HG02678 (cell line): ENCODE data around the gene CD33.
"Not testable (repeated sequence)": the region's sequence is repeated elsewhere in the genome, so short reads cannot be mapped to it uniquely, and the experiment has no call there.

Source experiments
- ATAC-seq: cut with Tn5 transposase; IDR thresholded peaks from one replicate; pipeline ENCODE4 v1.9.1; 2021; ENCODE audit warnings: mild to moderate bottlenecking, moderate library complexity; ENCODE audit not compliant: unreplicated experiment

The CD33 gene

DNA sequence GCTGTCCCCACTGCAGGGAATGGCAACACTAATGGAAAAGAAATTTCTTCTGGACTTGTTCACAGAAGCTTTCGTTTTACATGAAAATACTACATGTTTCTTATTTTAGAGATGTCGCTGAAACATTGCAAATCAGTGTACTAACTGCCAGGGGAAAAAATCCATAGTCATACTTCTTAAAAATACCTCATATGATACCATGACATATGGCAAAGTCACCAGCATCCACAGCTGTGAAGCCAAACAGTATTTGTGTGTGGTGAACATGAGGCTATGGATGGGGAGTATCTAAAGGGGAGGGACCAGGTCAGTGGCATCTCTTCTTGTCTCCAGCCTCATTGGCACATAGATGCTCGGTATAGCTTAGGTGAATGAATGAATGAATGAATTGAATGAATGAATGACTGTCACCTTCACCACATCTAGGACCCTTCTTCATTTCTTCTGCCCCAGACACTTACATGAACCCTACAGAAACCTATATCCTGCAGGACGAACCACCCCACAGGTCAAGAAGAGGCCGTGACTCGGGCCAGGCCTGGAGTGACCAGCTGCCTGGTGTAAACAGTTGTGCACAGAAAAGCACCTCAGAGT, 14.6 kb upstream of the CD33 start:
- ATAC-seq: no peak

DNA sequence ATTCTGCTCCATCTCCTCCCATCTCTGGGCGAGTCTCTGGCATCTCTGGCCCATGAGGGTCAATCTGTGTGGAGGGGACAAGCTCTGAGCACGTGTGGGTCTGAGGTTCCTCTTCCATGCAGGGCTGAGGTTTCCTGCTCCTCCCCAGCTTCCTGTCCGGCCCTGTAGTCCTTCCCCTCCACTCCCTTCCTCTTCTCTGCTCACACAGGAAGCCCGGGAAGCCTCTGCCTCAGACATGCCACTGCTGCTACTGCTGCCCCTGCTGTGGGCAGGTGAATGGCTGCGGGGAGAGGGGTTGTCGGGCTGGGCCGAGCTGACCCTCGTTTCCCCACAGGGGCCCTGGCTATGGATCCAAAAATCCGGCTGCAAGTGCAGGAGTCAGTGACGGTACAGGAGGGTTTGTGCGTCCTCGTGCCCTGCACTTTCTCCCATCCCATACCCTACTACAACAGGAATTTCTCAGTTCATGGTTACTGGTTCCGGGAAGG, 14.0 kb upstream of the CD33 start:
- ATAC-seq: not testable (repeated sequence)

DNA sequence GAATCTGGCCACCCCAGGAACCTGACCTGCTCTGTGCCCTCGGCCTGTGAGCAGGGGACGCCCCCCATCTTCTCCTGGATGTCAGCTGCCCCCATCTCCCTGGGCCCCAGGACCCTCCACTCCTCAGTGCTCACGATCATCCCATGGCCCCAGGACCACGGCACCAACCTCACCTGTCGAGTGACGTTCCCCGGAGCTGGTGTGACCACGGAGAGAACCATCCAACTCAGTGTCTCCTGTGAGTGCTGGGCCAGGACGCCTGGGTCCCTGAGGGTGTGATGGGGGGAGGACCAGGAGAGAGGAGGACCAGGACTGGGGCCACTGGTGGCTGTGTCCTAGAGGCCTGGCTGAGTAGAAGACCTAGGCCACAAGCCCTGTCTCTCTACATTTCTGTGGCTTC, 13.0 kb upstream of the CD33 start:
- ATAC-seq: no peak

DNA sequence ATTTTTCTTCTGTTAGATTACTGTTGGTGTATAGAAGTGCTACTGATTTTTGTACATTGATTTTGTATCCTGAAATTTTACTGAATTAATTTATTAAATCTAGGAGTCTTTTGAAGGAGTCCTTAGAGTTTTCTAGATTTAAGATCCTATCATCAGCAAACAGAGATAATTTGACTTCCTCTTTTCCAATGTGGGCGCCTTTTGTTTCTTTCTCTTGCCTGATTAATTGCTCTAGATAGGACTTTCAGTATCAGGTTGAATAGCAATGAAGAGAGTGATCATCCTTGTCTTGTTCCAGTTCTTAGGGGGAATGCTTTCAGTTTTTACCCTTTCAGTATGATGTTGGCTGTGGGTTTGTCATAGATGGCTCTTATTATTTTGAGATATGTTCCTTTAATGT, 5.6 kb upstream of the CD33 start:
- ATAC-seq: no peak

DNA sequence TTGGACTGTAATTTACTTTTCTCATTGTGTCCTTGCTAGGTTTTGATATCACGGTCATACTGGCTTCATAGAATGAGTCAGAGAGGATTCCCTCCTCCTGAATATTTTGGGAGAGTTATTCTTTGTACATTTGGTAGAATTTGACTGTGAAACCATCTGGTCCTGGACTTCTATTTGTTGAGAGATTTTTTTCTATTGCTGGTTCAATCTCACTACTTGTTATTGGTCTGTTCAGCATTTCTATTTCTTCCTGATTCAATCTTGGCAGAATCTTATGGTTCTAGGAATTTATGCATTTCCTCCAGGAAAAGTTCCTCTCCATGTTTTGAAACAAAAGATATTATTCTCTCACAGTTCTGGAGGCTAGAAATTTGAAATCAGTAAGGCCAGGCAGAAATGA, 4.9 kb upstream of the CD33 start:
- ATAC-seq: no peak

DNA sequence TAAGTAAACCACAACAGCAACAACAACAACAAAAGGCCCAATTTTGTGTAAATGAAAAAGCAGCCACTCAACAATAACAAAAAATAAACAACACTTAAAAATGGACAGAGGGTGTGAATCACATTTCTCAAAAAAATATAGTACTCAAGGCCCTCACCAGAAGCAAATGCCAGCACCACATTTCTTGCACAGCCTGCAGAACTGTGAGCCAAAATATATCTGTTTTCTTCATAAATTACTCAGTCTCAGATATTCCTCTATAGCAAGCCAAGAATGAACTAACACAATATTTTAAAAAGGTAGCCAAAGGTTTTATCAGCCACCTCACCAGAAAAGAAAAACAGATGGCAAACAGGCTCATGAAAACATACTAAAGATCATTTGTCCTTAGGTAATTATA, 3.9 kb upstream of the CD33 start:
- no peak for ATAC-seq

DNA sequence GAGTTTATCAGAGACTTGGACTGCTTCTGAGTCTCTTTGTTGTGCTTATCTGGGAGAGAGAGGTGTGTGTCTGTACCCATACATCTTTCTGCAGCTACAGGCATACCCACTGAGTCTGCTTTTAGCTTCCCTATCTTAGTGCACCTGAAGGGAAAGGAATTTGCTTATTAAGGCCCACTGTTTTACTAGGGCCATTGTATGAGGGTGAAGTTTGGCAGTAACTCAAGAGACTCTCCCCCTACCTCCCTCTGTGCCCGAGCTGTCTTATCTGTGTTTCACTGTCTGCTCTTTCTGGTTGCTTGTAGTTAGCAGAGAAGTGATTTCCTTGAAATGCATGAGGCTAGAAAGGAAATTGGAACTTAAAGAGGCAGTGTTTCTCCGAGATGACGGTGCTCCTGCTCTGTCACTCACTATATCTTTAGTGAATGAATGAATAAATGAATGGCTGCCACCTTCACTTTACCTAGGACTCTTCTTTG, 678 bp upstream of the CD33 start:
- ATAC-seq: no peak

DNA sequence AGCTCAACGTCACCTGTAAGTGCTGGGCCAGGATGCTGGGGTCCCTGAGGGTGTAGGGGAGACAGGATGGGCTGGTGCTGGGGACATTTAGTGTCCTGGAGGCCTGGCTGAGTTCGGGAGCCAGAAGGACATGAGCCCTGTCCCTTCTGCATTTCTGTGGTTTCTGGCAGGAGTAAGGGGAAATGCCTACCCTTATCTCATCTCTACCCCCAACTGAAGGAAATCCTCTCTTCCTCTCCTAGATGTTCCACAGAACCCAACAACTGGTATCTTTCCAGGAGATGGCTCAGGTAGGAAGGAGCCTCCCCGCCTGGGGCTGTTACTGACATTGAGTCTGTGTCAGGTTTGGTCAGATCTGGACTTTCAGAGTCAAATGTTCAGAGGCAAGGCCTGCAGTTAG, 1.2 kb downstream of the CD33 start:
- no peak for ATAC-seq

DNA sequence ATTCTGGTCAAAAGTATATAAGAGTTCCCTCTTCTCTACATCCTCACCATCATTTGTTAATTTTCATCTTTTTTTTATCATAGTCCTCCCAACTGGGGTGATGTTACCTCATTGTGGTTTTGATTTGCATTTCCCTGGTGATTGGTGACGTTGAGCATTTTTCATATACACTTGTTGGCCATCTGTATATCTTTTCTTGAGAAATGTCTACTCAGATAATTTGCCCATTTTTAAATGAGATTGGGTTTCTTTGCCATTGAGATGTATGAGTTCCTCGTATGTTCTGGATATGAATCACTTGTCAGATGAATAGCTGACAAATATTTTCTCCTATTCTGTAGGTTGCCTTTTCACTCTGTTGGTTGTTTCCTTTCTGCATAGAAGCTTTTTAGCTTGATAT, 2.4 kb downstream of the CD33 start:
- no peak for ATAC-seq

DNA sequence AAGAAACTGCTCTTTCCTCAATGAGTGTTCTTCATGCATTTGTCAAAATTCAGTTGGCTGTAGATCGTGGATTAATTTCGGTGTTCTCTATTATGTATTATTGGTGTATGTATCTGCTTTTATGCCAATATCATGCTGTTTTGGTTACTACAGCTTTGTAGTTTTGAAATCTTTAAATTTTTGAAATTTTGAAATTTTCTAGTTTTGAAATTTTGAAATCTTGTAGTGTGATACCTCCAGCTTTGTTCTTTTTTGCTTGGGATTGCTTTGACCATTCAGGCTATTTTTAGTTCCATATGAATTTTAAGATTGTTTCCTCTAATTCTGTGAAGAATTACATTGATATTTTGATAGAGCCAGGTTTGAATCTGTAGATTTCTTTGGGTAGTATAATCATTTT, 3.1 kb downstream of the CD33 start:
- no peak for ATAC-seq

DNA sequence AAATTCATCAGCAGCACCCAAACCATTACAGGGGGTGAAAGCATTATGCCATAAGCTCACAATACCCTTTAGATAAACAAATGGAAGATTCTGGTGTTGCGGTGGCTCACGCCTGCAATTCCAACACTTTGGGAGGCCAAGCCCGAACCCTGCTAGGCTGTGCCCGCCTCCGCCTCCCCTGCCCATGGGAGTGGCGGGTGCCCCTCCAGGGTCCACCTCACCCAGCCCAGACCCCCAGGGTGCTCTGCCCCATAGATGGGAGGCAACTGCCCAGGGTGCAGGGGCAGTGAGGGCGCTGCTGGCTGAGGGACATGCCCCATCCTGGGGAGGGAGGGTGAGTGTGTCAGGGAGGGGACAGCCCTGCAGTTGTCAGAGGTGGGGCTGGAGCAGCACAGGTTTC, 16.0 kb downstream of the CD33 start:
- no peak for ATAC-seq

DNA sequence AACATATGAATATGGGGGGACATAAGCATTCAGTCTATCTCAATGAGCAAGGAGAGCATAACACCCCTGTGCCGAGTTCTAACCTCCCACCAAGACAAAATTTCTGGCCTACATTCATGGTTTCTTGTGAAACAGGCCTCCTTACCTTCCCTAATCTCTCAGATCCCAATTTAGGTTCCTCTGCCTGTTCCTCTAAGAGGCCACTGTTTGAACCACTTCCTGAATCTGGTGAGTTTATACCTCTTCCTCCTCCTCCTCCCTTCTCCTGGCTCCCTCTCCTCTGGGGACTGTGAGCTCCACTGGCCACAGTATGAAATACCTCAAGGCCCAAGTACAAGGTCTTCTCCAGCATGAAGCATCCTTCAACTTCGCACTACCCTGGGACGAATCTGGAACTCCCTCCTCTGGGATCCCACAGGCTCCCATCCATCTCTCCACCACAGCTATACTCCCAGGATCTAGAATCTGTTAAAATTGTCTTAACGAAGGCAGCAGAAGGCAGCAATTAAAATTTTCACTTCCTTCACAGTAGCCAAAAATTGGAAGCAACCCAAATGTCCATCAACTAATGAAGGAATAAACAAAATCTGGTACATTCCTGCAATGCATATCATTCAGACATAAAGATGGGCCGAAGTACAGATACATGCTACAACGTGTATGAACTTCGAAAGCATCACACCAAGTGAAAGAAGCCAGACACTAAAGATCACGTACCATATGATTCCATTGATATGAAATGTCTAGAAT, 18.2 kb downstream of the CD33 start:
- no peak for ATAC-seq

DNA sequence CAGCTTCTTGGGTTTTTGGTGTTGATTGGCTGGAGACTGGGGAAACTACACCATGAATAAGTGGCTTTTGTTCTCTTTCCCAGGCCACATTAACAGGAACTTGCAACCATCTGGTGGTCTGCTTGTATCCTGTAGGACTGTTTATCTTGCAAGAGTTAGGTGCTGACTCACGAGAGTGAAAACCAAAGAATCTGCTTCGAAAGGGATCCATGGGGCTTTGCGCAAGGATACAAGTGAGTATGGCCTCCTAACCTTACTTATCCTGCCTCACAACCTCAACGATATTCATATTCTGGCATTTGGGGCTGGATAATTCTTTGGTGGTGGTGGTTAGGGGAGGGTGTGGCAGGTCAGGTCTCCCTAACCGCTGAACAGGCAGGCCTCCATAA, 21.3 kb downstream of the CD33 start:
- no peak for ATAC-seq

DNA sequence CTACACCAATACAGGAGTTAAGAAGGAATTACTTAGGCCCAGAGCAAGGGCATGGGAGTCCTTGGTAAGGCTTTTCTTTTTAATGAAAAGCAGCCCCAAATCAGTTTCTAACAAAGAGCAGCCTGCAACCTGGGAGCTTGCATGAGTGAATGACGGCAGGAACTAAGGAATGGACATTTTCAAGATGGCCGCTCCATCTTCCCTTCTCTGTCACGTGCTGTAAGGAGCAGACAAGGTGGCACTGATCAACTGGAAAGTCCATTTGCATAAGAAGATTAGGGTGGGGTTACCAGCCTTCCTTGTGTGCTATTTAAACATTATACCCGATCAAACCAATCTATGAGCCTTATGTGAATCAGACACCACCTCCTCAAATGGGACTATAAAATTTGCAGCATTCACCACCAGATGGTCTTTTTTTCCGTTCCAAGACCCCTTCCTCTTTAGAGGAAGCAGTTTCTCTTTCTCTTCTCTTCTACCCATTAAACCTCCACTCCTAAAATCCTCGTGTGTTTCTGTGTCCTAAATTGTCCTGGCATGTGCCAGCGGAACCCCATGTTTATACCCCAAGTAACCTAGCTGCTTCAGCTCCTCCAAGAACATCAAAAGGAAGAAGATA, 23.2 kb downstream of the CD33 start:
- ATAC-seq: no peak

DNA sequence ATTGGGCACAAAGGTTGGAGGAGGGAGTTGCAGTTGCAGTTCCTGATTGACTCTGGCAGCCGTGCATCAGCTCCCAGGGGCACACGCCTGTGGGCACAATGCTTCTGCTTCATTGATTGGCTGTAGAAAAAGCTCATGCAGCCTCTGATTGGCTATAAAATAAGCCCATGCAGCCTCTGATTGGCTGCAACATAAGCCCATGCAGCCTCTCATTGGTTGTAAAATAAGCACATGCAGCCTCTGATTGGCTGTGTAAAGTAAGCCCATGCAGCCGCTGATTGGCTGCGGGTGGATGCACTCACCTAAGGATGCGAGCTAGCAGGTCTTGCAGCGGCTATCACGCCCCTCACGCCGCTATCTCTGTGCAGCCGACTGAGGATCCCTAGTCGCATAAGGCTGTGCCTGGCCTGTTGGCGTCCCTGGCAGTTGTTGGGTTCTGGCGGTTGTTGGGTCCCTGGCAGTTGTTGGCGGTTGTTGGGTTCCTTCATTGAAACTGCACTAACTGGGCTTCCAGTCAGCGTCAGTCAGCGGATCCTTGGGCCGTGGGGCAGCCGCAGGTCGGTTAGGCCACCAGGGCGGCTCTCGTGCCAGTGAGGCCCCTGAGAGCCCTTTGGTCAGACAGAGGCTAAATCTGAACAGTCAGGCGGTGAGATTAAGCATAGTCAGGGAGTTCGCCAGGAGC, 26.0 kb downstream of the CD33 start, which contains the start of gene SIGLECL1:
Gene SIGLECL1, plus strand, starts transcription at position 295 of the 682 bp plus-strand sequence. CDS start 12,993 bp downstream, outside the sequence.
- ATAC-seq: no peak

DNA sequence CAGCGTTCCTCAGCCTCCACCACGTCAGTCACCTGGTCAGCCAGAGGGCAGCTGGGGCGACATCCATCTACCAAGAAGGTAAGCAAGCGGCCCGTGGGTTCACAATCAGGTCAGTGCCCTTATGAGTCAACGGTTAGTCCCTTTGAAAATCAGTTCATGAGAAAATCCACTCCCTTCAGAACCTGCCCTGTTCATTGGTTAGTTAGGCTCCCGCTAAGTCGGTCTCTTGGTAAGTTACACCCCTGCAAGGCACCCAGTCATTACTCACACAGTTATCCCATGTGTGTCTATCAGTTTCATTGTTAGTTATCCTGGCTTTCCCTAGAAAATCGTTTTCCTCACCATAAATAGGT, 26.6 kb downstream of the CD33 start:
- ATAC-seq: no peak

DNA sequence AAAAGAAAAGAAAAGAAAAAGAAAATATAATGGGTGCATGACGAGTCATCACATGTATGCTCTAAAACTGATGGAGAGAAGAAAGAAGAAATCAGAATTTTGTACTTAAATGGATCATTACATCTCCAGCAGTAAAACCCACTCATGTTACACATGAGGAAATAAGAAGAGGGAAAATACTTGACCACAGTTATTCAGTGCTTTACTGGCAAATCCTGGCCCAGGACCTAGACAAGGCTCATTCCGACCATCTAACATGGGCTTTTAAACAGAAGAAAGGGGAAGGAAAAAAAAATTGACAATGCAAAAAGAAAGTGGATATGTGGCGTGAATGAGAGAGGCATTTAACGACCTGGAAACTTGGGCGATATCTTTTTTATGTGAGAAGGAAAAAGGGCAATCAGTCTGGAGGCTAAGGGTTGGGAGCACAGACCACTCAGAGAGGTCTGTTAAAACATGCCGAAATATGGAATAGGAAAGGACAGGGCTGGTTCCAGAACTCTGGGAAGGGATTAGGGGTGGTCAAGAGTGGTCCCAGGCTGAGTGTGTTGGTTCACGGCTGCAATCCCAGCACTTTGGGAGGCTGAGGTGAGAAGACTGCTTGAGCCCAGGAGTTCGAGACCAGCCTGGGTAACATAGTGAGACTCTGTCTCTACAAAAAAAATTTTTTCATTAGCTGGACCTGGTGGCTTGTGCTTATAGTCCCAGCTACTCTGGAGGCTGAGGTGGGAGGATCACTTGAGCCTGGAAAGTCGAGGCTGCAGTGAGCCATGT, 27.6 kb downstream of the CD33 start:
- ATAC-seq: no peak

DNA sequence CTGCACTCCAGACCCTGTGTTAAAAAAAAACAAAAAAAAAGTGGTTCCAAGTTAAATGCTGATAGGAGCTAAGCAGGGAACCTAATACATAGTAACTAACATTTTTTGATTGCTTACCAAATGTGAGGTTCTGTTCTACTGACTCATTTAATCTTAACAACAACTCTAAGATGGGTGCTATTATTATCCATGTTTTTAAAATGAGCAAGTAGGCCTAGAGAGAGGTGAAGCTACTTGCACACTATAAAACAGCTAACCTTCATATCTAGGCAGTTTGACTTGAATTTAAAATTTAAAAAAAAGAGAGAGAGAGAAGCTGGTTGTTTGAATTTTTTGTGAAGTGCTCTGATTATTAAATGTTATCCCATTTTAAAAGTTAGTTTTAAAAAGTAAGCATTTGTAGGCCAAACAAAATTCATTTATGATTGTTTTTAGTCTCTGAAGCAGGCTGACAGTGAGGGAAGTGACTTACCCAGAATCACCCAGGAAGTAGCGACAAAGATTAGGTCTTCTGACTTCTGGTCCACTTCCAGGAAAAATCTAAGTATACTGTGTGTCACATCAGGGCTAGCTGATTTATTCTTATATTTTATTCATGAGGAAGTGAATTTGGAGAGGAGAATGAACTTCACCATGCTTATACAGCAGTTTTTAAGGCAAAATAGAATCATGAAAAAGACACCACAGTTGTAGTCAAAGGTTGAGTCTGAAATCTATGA, 28.4 kb downstream of the CD33 start:
- ATAC-seq: no peak

DNA sequence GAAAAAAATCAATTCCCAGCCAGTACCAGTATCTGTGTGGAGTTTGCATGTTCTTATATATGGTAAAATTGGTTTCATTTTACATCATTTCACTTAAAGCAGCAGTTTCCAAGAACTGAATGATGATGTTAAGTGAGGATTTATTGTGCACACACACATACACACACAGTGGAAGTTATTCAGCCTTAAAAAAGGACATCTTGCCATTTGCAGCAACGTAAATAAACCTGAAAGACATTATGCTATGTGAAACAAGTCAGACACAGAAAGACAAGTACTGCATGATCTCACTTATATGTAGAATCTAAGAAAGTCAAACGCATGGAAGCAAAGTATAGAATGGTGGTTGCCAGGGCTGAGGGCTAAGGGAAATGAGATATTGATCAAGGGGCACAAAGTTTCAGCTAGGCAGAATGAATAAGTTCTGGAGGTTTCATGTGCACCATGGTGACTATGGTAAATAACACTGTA, 31.3 kb downstream of the CD33 start:
- no peak for ATAC-seq

DNA sequence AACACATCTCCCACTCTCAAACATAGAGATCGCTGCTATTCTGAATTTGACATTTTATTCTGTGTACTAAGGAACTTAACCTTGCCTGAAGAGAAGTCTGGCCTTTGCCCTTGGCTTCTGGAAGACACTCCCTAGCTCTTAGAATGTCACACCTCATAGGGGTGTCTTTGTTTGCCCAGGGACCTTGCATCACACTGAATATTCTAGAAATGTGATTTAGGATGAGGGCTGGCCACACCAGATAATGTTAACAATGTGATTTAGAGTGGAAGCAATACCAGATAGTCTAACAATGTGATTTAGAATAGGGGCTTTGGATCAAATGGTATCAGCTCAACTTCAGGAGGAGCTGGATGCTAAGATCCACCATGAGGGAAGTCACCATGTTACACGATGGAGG, 32.6 kb downstream of the CD33 start:
- ATAC-seq: no peak
